ENCODE data around the gene PSMB8.
"Not testable (repeated sequence)": the region's sequence is repeated elsewhere in the genome, so short reads cannot be mapped to it uniquely, and the experiment has no call there.

The PSMB8 gene

DNA sequence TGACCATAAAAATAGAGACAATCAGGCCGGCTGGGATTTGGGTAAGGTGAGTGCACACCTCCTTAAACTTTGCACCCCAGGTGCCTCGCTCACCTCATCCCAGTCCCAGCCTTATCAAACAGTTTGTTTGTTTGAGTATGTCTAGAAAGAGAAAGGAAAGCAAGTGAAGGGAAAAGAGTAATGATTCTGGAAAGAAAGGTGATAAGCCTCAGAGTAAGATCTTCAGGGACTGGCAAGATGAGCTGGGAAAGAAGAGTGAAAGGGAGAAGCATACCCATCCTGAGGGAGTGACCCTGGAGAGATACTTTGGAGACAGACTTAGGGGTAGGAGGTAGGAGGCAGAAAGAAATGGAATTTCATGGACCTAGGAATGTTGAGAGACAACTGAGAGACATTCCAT is 7.0 kb downstream of the PSMB8 start:
- DNase-seq: no peak

DNA sequence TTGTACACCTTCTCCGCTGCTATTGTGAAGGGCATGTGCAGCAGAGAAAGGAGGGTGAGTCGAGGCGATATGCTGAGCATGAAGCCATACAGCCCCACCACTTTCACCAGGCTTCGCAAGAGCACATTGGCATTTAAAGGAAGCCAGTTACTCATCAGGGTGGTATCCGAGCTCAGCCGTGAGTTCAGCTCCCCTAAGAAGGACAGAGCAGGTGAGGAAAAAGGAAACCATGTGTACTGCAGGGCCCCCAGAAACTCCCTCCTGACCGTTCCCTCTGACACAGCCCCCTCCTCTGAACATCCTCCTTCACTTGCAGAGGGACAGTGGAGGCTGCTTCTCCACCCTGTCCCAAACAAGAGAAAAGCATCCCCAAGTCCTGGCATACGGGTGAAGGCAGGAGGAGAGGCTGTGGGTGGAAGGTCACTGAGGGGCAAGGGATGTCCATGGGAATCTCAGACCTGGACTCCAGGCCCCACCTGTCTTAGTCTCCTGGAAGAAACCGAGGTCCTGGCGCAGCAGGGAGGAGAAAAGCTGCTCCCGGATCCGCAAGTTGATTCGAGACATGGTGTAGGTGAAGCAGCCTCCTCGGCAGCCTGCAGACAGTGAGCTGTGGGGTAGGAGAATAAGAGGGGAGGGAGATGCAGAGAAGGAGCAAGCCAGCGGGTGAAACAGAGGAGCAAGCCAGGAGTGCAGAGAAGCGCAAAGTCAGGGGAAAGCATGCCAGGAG is 8.5 kb downstream of the PSMB8 start:
- DNase-seq: no peak

DNA sequence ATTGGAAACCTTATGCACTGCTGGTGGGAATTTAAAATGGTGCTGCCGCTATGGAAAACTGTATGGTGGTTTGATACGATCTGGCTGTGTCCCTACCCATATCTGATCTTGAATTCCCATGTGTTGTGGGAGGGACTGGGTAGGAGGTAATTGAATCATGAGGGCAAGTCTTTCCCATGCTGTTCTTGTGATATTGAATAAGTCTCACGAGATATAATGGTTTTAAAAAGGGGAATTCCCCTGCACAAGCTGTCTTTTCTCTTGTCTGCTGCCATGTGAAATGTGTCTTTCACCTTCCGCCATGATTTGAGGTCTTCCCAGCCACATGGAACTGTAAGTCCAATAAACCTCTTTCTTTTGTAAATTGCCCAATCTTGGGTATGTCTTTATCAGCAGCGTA is 10.2 kb downstream of the PSMB8 start:
- no peak for DNase-seq

DNA sequence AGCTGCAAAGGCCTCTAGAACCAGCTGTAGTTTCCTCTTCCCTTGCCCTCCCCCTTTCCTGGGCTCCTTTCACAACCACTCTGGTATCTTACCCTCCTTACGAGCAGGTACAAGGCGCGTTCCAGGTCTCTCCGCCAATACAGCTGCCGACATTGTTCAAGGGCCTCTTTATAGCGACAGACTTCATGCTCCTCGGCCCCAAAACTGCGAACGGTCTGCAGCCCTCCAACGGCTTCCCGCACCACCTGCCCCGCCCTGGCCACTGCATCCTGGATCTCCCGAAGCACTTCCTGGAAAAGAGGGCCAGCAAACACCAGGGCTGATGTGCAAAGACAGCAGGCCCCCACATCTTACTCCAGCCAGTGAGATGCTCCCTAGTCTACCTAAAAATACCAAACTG is 11.3 kb downstream of the PSMB8 start:
- DNase-seq: no peak

DNA sequence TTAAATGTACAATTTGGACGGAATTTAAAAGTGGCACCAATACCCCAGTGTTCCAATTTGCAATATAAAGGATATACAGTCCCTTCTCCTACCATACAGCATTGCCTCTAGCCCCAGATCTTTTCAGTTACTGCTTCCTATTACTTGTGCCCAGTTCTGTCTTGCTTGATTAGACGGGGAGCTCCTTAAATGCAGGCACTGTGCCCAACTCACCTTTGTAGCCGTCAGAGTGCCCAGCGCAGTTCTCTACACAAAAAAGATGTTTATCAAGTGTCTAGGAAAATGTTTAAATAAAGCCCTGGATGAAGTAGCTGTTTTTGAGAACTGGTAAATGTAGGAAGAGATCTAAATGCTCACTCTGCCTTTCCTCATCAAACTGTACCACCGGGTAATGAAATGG is 12.9 kb downstream of the PSMB8 start:
- DNase-seq: no peak

DNA sequence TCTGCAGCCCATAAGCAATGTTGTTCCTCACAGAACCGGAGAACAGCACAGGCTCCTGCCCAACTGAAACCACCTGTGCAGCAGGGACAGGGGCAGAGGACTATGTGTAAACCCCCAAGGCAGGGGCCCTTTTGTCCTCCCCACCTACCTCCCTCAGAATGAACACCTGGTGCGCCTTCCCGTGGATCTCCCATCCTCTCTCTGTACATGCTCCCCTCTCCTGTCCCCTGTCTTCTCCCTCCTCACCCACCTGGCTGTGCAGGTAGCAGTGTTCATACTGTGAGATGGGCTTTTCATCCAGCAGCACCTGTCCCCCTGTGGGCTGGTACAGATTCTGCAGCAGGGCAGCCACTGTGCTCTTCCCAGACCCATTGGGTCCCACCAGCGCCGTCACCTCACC is 13.8 kb downstream of the PSMB8 start:
- no peak for DNase-seq

DNA sequence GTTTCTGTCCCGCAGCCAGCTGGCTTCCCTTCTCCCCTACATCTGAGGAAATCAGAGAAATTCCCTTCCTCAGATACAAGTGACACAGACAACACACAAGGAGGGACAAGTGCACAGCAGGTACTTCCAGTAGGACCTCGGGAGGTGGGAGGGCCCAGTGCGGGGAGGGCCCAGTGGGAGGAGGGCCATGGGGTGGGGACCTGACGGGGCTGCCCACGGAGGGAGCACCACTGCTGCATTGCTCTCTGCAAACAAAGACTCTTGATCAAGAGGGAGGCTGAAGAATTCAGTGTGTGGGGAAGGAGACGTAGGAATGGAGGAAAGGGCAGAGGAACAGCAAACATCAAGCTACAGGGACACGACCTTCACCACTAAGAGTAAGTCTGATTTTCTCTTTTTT is 14.4 kb downstream of the PSMB8 start:
- DNase-seq: no peak

DNA sequence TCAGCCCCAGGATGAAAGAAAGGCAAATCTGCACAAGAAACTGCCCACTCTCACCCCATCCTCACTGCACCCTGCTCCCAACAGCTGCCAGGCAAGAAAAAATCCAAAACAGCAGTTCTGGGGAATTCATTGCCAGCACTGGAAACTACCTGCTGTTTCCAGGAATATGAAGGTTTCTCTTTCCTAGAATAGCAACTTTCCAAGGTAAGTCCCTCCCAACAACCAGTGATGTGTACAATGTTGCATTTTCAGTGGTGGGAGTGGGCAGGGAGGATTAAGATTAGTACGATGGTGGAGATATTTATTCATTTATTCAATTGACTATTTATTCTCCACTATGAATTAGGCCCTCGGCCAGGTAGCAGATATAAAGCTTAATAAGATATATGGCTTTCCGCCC is 16.8 kb downstream of the PSMB8 start:
- DNase-seq: no peak

DNA sequence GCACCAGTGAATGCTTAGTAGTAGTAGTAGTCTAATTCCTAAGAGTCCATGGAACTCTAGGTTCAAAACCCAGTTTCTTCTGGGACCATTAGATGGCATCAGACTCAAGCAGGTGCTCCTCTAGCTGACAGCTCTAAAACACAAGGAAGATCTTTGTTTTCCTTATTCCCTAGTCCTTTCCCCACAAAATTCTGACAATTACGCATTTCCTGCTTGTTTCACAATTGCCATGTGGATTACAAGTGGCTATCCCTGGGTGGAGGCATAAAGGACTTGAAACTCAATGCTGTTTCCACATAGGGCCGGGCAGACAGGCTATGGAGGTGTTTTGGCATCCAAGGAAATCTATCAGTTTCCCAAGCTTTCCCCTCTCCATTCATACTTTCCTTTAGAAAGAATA is 17.9 kb downstream of the PSMB8 start:
- DNase-seq: peak in 1 of 2 experiments; percentile 10

DNA sequence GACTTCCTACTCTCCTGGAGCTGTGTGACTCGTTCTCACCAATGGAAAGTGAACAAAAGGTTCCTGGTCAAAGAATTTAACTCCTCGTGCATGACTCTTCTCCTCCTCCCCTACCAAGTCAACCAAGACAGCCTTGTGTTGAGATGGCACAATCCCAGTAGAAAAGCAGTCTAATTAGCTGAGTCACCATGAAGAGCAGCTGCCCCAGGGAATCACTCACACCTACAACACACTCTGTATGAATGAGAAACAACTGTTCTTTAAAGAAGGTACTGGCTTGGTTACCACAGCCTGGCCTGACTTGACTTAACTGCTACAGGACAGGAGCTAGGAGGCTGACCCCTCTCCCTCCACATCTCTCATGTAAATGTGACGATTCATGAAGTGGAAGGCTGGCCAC is 24.1 kb downstream of the PSMB8 start:
- DNase-seq: no peak

DNA sequence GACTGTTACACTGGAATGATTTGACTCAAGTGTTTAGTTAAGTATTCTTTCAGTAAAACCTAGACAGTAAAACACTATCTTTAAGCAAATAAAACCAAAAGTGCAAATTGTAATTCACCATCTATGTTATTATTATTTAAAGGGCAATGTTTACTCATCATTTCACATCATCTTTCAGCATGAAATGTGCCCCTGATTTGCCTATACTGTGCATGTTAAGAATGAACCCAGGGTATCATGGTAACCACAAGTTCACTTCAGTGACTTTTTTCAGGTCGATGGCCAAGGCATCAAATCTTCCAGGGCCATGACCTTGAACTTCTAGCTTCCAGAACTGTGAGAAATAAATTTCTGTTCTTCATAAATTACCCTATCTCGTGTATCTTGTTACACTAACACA is 25.0 kb downstream of the PSMB8 start:
- no peak for DNase-seq

DNA sequence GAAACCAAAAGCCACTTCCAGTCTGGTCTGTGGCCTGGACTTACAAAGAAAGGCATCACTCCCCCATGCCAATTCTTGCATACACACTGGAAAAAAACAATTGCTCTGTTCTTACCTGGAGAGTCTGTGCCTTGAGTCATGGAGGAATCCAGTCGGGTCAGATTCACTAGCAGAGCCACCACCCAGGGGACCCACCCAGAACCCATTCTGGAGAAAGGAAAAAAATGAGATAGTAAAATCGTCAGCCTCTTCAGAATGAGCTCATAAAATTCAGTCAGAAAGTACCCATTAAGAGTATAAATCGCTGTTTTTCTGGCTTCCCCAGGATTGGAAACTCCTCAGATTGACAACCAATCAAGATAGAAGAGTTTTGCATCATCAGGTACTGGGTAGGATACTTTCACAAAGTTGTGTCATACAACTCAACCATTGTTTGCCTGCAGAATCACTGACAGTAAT is 27.1 kb downstream of the PSMB8 start, which contains the start of gene HLA-DOB:
HLA-DOB (minus strand) TSS at position 257 of the 459 bp plus-strand sequence; CDS start at position 206, 51 bp downstream.
- DNase-seq: no peak

DNA sequence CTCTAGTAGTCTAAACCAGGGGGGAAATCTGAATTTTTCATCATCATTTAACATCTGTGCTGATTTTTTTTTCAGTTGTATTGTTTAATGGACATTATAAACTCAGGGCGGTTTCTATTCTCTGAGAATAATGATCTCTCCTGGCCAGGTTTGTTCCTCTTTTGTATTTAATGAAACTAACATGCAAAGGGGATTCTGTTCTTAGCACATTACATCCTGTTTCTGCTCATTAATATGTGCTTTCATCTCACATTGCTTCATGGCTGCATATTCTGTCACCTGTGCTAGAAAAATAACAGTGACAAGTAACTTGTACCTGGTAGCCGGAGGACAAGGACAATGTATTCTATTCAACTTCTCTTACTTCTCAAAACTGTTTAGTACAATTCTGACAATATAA is 27.9 kb downstream of the PSMB8 start:
- no peak for DNase-seq

DNA sequence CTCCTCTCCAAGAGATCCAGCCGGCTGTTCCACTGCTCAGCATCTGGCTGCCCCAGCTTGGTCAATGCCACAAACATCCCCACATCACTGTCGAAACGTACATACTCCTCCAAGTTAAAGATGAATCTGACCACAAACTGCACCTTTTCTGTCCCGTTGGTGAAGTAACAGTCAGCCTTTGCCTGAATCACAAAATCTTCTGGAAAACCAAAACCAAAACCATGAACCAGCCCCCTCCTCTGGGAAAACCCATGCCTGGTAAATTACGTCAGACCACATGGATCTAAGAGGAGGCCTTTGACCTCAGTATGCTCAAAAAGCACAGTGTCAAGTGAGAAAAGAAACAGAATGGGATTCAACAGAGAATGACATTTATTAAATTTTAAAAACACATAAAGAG is 28.7 kb downstream of the PSMB8 start:
- DNase-seq: no peak

DNA sequence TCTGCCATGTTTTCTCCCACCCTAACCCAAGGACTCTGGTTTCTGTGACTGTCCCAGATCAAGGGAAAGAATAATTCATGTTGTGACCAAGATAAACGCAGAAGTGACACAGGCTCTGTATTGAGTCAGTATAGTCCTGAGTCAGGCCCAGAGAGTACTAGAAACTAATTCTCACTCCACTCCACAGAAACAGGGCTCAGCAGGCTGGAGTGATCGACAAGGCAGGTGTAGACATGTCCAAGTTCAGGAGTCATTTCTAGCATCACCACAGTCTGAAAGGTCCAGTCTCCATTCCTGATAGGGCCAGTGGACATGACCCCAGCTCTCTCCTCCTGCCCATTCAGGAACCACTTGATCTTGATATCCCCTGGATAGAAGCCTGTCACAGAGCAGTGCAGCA is 29.7 kb downstream of the PSMB8 start:
- no peak for DNase-seq

DNA sequence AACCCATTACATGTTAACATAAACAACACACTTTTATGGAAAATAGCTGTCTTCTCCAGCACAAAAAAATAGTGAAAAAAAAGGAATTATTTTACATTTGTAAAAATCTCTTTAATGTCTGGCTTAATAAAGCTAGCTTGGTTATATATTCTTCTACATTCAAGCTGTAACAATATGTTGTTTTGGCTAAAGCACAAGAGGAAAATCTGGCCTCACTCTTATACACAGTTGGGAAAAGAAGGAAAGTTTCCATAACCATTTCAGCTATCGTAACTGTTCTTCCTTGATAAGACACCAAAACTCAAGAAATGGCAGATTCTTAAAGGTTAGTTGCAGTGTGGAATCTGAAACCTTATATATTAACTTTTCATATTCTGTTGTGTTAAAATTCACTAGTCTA is 34.7 kb downstream of the PSMB8 start:
- no peak for DNase-seq

DNA sequence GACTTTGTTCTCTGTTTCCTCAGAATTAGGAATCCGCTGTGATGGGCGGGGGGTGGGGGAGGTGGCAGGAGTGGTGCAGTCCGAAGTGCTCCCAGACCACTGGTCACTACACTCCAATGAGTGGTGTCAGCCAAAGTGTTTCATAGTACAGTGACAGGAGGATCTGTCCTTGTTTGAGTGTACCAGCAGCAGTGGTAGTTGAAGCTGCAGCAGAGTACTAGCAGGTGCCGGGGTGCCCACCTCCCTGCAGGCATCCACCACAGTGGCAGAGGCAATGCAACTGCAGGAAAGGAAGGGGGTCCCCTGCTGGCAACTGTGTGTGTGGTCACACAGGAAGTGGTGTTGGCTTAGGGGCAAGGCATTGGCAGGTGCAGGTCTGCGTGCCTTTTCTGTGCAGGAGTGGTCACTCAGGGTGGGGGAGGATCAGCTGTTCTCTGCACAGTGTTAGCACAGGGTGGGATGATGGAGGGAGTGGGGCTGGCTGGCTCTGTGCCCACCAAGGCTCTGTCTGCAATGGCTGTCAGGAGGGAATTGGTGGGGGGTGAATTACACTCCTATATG is 36.7 kb downstream of the PSMB8 start:
- no peak for DNase-seq

DNA sequence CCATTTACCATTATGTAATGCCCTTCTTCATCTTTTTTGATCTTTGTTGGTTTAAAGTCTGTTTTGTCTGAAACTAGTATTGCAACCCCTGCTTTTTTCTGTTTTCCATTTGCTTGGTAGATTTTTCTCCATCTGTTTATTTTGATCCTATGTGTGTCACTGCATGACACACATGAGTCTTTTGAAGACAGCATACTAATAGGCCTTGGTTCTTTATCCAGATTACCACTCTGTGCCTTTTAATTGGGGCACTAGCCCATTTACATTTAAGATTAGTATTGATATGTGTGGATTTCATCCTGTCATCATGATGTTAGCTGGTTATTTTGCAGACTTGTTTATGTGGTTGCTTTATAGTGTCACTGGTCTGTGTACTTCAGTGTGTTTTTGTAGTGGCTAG is 38.4 kb downstream of the PSMB8 start:
- DNase-seq: not testable (repeated sequence)

DNA sequence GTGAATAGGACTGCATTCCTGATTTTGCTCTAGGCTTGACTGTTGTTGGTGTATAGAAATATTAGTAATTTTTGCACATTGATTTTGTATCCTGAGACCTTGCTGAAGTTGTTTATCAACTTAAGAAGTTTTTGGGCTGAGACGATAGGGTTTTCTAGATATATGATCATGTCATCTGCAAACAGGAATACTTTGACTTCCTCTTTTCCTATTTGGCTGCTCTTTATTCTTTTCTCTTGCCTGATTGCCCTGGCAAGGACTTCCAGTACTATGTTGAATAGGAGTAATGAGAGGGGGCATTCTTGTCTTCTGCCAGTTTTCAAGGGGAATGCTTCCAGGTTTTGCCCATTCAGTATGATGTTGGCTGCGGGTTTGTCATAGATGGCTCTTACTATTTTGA is 40.4 kb downstream of the PSMB8 start:
- DNase-seq: no peak

DNA sequence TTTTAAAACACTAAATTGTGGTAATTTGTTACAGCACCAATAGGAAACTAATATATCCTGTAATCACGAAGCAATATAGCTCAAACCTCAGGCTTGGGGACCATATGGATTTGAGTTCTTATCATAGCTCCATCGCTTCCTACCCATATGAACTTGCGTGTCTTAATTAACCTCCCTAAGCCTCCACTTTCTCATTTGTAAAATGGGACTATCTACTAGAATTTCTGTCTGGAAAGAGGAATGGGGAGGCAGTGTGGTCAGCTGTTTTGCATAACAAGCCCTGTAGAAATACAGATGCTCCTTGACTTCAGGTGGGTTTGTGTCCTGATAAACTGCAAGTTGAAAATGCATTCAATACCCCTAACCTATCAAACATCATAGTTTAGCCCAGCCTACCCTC is 44.1 kb downstream of the PSMB8 start:
- DNase-seq: no peak

DNA sequence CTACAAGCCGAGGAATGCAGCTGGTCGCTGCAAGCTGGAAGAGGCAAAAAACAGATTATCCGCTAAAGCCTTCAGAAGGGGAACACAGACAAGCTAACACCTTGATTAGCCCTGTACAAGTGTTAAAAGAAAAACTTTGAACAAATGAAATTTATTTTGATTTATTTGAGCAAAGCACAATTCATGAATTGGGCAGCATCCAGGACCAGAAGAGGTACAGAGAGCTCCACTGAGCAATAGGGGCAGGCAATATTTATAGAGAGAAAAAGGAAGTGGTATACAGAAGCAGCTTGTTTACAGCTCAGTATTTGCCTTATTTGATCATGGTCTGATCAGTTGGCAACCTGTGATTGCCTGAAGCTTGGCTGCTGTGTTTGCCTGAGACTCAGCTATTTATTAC is 44.7 kb downstream of the PSMB8 start:
- DNase-seq: no peak

DNA sequence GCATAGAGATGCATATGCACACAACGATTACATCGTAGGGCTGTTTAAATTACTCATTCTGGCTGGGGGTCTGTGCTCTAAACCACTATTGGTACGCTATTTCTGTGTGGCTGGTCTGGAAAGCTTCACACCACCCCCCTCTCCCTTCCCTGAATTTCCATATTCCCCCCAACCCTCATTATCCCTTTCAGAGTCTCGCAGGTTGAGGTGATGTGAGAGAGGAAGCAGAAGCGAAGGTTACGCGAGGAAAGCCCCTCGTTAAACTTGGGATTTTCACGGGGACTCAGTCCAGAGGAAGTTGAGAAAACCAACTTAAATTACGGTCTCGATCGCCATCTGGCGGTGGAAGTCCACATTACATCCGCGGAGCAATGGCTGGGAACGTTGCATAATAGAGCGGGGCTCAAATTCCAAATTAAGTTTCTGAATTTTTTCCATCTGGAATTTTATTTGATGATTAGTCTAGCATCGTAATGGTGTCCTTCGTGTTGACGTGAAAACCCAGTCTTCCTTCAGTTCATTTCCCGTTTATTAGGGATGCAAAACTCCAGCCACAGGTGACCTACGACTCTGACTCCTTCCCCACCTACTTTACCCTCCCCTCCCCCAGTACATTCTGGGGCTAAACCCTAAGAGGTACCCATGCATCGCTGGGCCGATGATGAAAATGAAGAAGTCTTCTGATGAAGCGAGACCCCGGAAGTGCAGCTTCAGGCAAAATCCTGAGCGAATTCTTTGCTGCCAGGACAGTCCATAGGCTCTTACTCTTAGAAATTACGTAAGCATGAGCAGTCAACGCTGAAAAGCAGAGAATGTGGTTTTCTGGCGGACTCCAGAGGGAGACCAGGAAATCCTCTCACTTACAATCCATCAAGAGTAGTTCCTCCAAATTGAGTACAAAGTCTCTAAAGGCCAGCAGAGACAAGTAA is 46.7 kb downstream of the PSMB8 start:
- DNase-seq: peak; percentile 30 to 66

DNA sequence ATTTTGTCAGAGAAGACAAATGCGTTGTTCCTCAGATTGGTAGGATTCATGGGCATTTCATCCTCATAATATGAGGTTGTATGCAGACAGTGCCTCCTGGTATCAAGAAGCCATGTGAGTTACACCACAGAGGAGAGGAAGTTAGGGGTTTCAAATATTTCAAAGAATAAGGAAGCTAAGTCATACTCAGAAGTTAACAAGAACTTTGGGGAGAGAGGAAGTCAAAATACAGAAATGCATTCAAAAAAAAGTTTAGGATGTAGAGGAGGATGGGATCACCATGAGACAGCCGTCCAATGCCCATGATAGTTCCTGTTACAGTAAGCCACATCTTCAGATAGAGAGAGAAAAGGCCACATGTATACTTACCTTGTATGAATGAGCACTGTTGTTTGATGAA is 49.3 kb downstream of the PSMB8 start:
- DNase-seq: no peak

DNA sequence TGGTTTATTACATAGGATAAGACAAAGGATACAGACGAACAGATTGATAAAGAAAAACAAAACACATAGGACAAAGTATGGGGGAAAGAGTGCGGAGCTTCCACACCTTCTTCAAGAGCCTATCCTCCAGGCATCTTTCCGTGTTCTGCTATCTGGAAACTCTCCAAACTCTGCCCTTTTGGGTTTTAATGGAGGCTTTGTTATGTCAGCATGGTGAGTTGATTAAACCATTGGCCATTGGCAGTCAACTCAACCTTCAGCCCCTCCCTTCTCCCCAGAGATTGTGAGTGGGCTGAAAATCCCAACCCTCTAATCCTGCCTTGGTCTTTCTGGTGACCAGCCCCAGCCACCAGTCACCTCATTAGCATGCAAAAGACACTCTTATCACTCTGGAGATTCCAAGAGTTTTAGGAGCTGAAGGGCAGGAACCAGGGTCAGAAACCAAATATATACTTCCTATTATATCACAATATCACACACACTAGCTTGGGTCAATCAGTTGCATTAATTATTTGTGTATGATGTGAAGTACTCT is 50.9 kb downstream of the PSMB8 start:
- DNase-seq: no peak
